BE2C (cell line): Measurements from ENCODE around the gene TP73.

Experiments used
- DNase-seq: peaks from one replicate; pipeline ENCODE4 v3.0.0-alpha.2; 2020
- H3K27me3 ChIP-seq: fragments of 250-450 bp; sonication (Bioruptor Pico); 2 replicates; pipeline ENCODE4 v1.5.1; 2020; ENCODE audit warnings: mild to moderate bottlenecking
- H3K36me3 ChIP-seq: fragments of 250-450 bp; sonication (Bioruptor Pico); 2 replicates; pipeline ENCODE4 v1.5.1; 2020; ENCODE audit warnings: mild to moderate bottlenecking
- H3K4me1 ChIP-seq: fragments of 250-450 bp; sonication (Bioruptor Pico); 2 replicates; pipeline ENCODE4 v1.5.1; 2020
- H3K4me3 ChIP-seq: 2 replicates; pipeline ENCODE4 v1.5.1; 2011; ENCODE audit warnings: low read depth, low read length
- H3K9me3 ChIP-seq: fragments of 250-450 bp; sonication (Bioruptor Pico); 2 replicates; pipeline ENCODE4 v1.5.1; 2020
- CTCF ChIP-seq: IDR thresholded peaks from 2 replicates; pipeline ENCODE4 v1.5.1; 2012; ENCODE audit warnings: mild to moderate bottlenecking, low read depth, low read length

TP73 gene

DNA sequence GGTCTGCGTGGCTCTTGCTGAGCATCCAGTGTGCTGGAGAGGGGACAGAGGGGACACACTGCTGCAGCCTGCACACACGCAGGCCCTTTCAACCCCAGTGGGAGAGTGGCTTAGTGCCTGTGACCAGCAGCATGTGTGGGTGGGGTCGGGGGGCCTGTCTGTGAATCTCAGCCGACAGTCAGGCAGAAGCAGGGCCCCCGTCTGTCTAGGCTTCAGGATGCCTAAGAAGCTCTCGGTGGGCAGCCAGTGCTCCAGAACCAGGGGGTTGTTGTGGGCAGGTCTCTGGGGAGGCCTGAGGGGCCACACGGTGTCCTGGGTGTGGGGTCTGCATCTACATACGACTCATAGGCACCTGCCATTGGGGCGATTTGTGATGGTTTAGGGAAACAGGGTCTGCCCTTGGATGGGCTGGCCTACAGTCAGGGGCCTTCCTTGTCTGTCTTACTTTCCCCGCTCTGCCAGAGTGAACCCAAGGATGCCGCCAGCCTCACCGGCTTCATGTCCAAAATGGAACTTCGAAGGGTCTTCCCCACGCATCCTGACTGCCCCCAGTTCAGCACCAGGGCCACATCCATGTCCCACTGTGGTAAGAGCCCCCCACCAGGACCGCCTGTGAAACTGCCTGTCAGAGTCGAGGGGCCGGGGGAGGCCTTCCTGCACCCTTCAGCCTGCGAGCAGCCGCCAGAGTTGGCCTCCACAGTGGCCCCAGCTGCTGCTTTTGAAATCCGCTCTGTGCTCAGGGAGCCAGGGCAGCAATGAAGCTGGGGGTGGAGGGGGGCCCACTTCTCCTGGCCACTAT, 101.5 kb downstream of the TP73 start:
- no peak for DNase-seq
- H3K36me3 ChIP-seq: no peaks in the 10 kb centered on the region
- H3K4me3 ChIP-seq: no peak overlapping the region
- H3K27me3 ChIP-seq: peaks cover 4% of the 10 kb centered on the region; the same call in 1 of the 2 replicates
- H3K9me3 ChIP-seq: no peaks in the 10 kb centered on the region
- no peak for TF ChIP-seq CTCF
- no peaks in the 10 kb centered on the region for H3K4me1 ChIP-seq

DNA sequence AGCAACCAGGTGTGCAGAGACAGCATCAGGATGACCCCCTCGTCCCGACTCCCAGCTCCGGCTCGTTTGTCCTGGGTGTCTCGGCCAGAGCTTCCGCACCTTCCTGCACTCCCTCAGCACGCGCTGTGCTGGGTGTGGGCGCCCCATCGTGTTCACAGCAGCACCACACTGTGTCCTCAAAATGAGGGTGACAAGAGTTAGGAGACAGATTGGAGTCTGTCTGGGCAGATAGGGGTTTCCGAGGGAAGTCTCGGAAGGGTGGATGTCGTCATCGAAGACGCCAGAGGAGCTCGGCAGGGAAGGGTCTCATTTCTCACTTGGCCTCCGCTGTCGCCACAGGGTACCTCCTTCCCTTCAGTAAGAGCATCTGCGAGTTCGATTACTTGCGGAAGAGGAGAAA, 104.1 kb downstream of the TP73 start:
- Histone ChIP-seq H3K4me3 (no peak overlapping the region), H3K36me3 (no peaks in the 10 kb centered on the region), H3K27me3 (peaks cover 10% of the 10 kb centered on the region; the same call in 1 of the 2 replicates), H3K9me3 (no peaks in the 10 kb centered on the region), H3K4me1 (no peaks in the 10 kb centered on the region)
- DNase-seq: no peak
- TF ChIP-seq CTCF: no peak

DNA sequence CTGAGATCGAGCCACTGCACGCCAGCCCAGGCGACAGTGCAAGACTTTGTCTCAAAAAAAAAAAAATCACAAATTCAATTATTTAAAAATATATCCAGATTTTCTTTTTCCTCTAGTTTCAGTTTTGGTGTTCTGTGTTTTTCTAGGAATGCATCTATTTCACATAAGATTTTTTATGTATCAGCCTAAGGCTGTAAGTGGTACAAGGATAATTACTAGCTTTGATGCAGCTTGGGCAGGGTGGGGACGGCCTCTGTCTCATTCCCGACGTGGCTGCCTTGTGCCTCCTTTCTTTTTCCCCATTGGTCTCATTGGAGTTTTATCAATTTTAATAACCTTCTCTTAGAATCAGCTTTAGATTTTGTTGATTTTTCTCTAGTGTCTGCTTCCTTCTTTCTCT, 106.8 kb downstream of the TP73 start:
- TF ChIP-seq CTCF: no peak
- DNase-seq: no peak
- Histone ChIP-seq H3K9me3 (no peaks in the 10 kb centered on the region), H3K4me1 (no peaks in the 10 kb centered on the region), H3K4me3 (no peak overlapping the region), H3K27me3 (peaks cover 10% of the 10 kb centered on the region; the same call in 1 of the 2 replicates), H3K36me3 (no peaks in the 10 kb centered on the region)

DNA sequence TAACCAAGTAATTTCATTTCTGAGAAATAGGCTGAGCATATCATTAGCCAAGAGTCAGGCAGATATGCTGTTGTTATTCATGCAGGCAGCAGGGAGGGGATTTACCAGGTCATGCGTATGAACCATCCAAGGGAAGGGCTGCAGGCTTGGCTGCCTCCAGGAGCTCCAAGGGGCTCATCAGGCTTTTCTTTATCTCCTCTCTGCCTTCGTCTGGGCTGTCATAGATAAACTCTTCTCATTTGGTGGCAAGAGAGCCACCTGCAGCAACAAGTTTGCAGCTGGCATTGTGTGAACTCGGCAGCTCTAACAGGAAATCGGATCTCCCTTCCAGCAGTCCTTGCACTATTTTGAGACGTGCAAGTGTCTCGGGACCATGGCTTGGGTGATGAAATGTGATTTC, 107.5 kb downstream of the TP73 start:
- TF ChIP-seq CTCF: no peak

GRCh38 chr1:3761296-3762010, 109.1 kb downstream of the TP73 start:
- H3K4me1 ChIP-seq: no peaks in the 10 kb centered on the region
- no peaks in the 10 kb centered on the region for H3K9me3 ChIP-seq
- no peak for DNase-seq
- no peak for TF ChIP-seq CTCF
- H3K4me3 ChIP-seq: no peak overlapping the region
- peaks cover 9% of the 10 kb centered on the region; the same call in 1 of the 2 replicates for H3K27me3 ChIP-seq
- no peaks in the 10 kb centered on the region for H3K36me3 ChIP-seq

More for the DNA sequence above, 107.5 kb downstream of the TP73 start:
- Histone ChIP-seq H3K27me3 (peaks cover 10% of the 10 kb centered on the region; the same call in 1 of the 2 replicates), H3K9me3 (no peaks in the 10 kb centered on the region), H3K4me1 (no peaks in the 10 kb centered on the region), H3K36me3 (no peaks in the 10 kb centered on the region), H3K4me3 (no peak overlapping the region)
- DNase-seq: no peak
